Duodenal mucosa (tissue), 2 donors: ENCODE results near the gene GABBR2.
"Not testable (repeated sequence)": the region's sequence is repeated elsewhere in the genome, so short reads cannot be mapped to it uniquely, and the experiment has no call there.

ENCODE experiments used
- H3K27ac ChIP-seq: one replicate; pipeline ENCODE4 v1.7.0; 2013; ENCODE audit warnings: low read depth, low read length
- H3K27me3 ChIP-seq, 2 donors: one replicate each; pipeline ENCODE4 v1.7.0; 2013; ENCODE audit warnings: low read length in 2 of 2, control low read depth in 1 of 2; ENCODE audit not compliant: insufficient read depth in 2 of 2, control insufficient read depth in 1 of 2
- H3K36me3 ChIP-seq, 2 donors: one replicate each; pipeline ENCODE4 v1.7.0; 2013; ENCODE audit warnings: low read length in 2 of 2, control low read depth in 1 of 2; ENCODE audit not compliant: insufficient read depth in 2 of 2, control insufficient read depth in 1 of 2
- H3K4me1 ChIP-seq, 2 donors: one replicate each; pipeline ENCODE4 v1.7.0; 2013; ENCODE audit warnings: low read length in 2 of 2, control low read depth in 1 of 2; ENCODE audit not compliant: insufficient read depth in 2 of 2, control insufficient read depth in 1 of 2
- H3K4me3 ChIP-seq, 2 donors: one replicate each; pipeline ENCODE4 v1.7.0; 2013; ENCODE audit warnings: low read length in 2 of 2, low read depth in 1 of 2
- H3K9ac ChIP-seq, 2 donors: one replicate each; pipeline ENCODE4 v1.7.0; 2013; ENCODE audit warnings: low read length in 2 of 2, low read depth in 1 of 2
- H3K9me3 ChIP-seq, 2 donors: one replicate each; pipeline ENCODE4 v1.7.0; 2013; ENCODE audit warnings: low read length in 2 of 2, control low read depth in 1 of 2; ENCODE audit not compliant: control insufficient read depth in 1 of 2

The GABBR2 gene

DNA sequence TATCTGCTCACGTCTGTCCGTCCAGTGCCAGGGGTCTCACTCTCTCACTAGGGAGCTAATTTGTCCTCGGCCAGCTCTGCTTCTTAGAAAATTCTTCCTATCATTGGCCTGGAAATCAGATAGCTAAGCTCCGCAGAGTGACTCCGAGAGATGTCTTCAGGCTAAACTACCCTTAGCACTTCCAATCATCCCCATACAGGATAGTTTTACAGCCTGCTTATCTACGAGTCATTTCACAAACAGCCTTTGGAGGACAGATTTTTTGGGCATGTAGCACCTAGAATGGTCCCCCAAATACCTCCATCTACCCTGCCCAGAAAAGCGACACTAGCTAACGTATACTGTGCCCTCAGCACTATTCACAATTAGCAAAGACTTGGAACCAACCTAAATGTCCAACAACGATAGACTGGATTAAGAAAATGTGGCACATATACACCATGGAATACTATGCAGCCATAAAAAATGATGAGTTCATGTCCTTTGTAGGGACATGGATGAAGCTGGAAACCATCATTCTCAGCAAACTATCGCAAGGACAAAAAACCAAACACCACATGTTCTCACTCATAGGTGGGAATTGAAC, 123.8 kb downstream of the GABBR2 start:
- H3K4me1 ChIP-seq, H3K9me3 ChIP-seq, H3K36me3 ChIP-seq, H3K9ac ChIP-seq, H3K4me3 ChIP-seq, H3K27me3 ChIP-seq, H3K27ac ChIP-seq: not testable (repeated sequence)

DNA sequence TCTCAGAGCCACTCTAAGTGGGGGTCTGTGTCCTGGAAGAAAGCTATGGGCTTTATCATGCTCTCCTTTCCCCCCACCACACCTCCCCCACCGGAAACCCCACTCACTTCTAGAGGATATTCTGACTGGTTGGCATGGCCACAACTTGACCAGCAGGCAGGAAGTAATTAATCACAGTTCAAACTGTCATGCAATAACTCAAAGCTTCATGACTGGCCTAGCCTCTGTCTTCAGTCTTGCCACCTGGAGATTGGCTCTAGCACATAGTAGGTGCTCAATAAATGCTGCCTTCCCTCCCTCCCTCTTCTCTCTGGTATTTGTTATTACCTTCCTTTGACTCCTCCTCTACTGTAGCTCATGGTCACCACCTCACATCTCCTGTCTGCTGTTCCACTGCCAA, 124.7 kb downstream of the GABBR2 start:
- Histone ChIP-seq H3K9me3 (no peaks in the 10 kb centered on the region), H3K27me3 (peaks cover 0 to 3% of the 10 kb centered on the region in 2 donors), H3K27ac (no peak overlapping the region), H3K4me3 (no peak overlapping the region), H3K9ac (no peak overlapping the region), H3K36me3 (no peaks in the 10 kb centered on the region), H3K4me1 (peaks cover 7 to 8% of the 10 kb centered on the region in 2 donors)

GRCh38 chr9:98583417-98583816, 125.3 kb downstream of the GABBR2 start:
- Histone ChIP-seq H3K4me3 (no peak overlapping the region), H3K9ac (no peak overlapping the region), H3K9me3 (no peaks in the 10 kb centered on the region), H3K27ac (no peak overlapping the region), H3K4me1 (peaks cover 7 to 8% of the 10 kb centered on the region in 2 donors), H3K36me3 (no peaks in the 10 kb centered on the region), H3K27me3 (peaks cover 0 to 3% of the 10 kb centered on the region in 2 donors)

DNA sequence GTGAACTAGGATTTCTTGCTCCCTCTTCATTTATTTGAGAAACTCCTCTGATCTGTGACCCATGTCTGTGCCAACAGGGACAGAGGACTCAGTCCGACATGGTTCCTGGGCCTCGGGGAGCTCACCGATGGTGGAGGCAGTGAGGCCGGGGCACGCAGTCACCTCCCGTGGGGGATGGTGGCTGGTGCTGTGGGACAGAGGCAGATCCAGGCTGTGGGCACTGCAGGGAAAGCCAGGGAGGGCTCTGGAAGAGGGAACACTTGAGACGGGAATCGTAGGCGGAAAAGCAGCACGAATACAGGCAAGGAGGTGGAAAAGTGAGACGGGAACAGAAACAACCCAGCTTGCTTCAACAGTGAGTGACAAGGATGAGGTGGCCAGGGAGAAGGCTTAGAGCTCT, 127.8 kb downstream of the GABBR2 start:
- Histone ChIP-seq H3K4me1 (peaks cover 7 to 8% of the 10 kb centered on the region in 2 donors), H3K27me3 (peaks cover 0 to 7% of the 10 kb centered on the region in 2 donors), H3K9ac (no peak overlapping the region), H3K27ac (no peak overlapping the region), H3K4me3 (no peak overlapping the region), H3K9me3 (no peaks in the 10 kb centered on the region), H3K36me3 (no peaks in the 10 kb centered on the region)

DNA sequence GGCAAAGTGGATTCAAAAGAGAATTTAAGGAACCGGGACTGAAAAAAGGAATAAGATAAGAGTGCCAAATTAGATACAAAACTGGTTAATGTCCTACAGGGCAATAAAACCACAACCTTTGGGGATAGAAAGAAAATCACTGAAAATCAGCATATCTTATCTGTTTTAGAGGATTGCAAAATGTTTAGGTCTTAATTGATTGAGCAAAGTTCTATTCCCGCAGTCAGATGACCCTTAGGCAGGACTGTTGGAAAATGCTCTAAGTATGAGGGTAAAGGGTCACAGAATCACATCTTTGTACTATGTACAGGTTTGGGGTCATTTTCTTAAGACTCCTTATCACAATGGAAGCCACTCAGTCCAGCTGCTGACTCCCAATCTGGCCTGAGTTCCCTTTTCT, 129.0 kb downstream of the GABBR2 start:
- Histone ChIP-seq H3K9ac (no peak overlapping the region), H3K27me3 (peaks cover 0 to 9% of the 10 kb centered on the region in 2 donors), H3K9me3 (no peaks in the 10 kb centered on the region), H3K27ac (no peak overlapping the region), H3K36me3 (no peaks in the 10 kb centered on the region), H3K4me1 (peaks cover 7 to 11% of the 10 kb centered on the region in 2 donors), H3K4me3 (no peak overlapping the region)

- peaks cover 7 to 11% of the 10 kb centered on the region in 2 donors for H3K4me1 ChIP-seq
- H3K4me3 ChIP-seq = no peak overlapping the region
- H3K36me3 ChIP-seq = no peaks in the 10 kb centered on the region
- no peak overlapping the region for H3K9ac ChIP-seq
- H3K27ac ChIP-seq = no peak overlapping the region
- peaks cover 0 to 9% of the 10 kb centered on the region in 2 donors for H3K27me3 ChIP-seq
- H3K9me3 ChIP-seq = no peaks in the 10 kb centered on the region
These were observed 131.3 kb downstream of the GABBR2 start for GRCh38 chr9:98577446-98577845.

- no peak overlapping the region for H3K4me3 ChIP-seq
- H3K36me3 ChIP-seq = no peaks in the 10 kb centered on the region
- H3K9me3 ChIP-seq = no peaks in the 10 kb centered on the region
- peaks cover 0 to 9% of the 10 kb centered on the region in 2 donors for H3K27me3 ChIP-seq
- no peak overlapping the region for H3K27ac ChIP-seq
- H3K9ac ChIP-seq = no peak overlapping the region
- H3K4me1 ChIP-seq = peaks cover 7 to 11% of the 10 kb centered on the region in 2 donors
These were observed 131.9 kb downstream of the GABBR2 start for GRCh38 chr9:98576859-98577258.

DNA sequence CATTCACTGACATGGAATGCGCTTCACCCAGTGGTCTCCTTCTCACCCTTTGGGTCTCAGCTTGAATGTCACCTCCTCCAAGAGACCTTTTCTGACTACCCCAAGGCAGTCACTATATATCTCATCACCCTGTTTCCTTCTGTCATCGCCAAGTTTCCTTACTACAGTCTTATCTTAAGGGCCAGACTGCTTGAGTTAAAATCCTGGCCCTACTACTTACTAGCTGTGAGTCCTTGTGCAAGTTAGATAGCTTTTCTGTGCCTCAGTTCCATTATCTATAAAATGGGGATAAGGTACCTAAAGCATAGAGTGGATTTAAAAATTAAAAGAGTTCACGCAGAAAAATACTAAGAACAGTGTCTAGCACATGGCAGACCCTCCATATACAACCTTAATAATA, 132.4 kb downstream of the GABBR2 start:
- Histone ChIP-seq H3K36me3 (no peaks in the 10 kb centered on the region), H3K9me3 (no peaks in the 10 kb centered on the region), H3K4me1 (peaks cover 7 to 11% of the 10 kb centered on the region in 2 donors), H3K27ac (no peak overlapping the region), H3K27me3 (peaks cover 0 to 9% of the 10 kb centered on the region in 2 donors), H3K4me3 (no peak overlapping the region), H3K9ac (no peak overlapping the region)

DNA sequence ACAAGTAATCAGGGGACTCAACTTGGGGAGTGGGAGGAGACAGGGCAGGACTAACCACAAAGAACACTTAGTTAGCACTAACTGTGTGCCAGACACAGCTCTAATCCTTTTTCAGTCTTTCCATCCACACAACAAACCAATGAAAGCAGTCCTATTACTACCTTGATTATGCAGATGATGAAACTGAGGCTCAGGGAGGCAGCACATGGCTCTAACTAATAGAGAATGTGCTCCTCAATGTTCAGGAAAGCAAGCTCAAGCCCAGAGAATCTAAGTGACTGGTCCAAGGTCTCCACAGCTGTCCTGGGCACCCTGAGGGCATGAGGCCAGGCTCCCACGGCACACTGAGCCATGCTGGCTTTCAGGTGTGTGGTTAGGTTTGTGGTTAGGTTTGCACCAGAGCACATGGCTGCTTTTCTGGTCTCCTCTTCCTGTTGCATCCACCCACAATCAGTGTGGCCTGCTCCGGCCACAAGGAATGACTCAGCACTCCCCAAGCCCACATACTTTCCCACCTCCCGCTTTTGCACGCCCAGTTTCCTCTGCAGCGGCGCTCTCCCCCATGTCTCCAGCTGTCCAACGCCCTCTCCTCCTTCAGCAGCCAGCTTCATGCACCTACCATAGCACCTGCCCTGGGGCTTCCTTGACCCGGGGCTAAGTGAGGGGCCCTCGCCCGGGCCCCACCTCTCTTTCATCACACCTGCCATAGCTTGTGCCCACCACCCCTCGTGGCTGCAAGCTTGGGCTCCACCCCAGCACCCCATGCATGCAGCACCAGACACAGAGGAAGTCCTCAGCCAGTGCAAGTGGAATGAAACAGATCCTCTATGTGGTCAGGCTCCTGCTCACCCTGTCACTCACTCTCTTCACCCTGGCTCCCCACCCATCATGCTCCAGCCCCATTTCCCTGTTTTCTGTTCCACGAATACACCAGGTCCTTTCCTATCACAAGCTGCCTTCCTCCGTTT, 133.1 kb downstream of the GABBR2 start:
- H3K4me3 ChIP-seq = no peak overlapping the region
- peaks cover 0 to 9% of the 10 kb centered on the region in 2 donors for H3K27me3 ChIP-seq
- H3K36me3 ChIP-seq = no peaks in the 10 kb centered on the region
- H3K27ac ChIP-seq = no peak overlapping the region
- no peak overlapping the region for H3K9ac ChIP-seq
- H3K9me3 ChIP-seq = no peaks in the 10 kb centered on the region
- peaks cover 7 to 11% of the 10 kb centered on the region in 2 donors for H3K4me1 ChIP-seq

GRCh38 chr9:98573749-98574278, 134.9 kb downstream of the GABBR2 start:
- Histone ChIP-seq H3K36me3 (no peaks in the 10 kb centered on the region), H3K27ac (no peak overlapping the region), H3K4me3 (no peak overlapping the region), H3K9me3 (no peaks in the 10 kb centered on the region), H3K27me3 (peaks cover 0 to 6% of the 10 kb centered on the region in 2 donors), H3K4me1 (peaks cover 0 to 3% of the 10 kb centered on the region in 2 donors), H3K9ac (no peak overlapping the region)
